ENCODE results near the gene HLTF.

- TF ChIP-seq, protein P1, sequence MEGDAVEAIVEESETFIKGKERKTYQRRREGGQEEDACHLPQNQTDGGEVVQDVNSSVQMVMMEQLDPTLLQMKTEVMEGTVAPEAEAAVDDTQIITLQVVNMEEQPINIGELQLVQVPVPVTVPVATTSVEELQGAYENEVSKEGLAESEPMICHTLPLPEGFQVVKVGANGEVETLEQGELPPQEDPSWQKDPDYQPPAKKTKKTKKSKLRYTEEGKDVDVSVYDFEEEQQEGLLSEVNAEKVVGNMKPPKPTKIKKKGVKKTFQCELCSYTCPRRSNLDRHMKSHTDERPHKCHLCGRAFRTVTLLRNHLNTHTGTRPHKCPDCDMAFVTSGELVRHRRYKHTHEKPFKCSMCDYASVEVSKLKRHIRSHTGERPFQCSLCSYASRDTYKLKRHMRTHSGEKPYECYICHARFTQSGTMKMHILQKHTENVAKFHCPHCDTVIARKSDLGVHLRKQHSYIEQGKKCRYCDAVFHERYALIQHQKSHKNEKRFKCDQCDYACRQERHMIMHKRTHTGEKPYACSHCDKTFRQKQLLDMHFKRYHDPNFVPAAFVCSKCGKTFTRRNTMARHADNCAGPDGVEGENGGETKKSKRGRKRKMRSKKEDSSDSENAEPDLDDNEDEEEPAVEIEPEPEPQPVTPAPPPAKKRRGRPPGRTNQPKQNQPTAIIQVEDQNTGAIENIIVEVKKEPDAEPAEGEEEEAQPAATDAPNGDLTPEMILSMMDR (IDR thresholded peaks at IDR 0.05), result no peak
- TF ChIP-seq POLR2A (IDR thresholded peaks at IDR 0.05), result no peak
Observed at GRCh38 chr3:149003653-149004305, 82.6 kb downstream of the HLTF start.

Data from right lobe of liver (tissue), 4 donors.